Right ventricle myocardium superior (tissue), 1 donor: Measurements from ENCODE around the gene STRBP. TPM values are rescaled to one million over a fixed set of nuclear protein-coding genes. Genes with fewer than 3 reads are reported as not detected.
A peak's percentile ranks its signal among the peaks of the same experiment; 100 is the strongest.
"Not testable (repeated sequence)": the region's sequence is repeated elsewhere in the genome, so short reads cannot be mapped to it uniquely, and the experiment has no call there.

Source experiments
- ATAC-seq: fragments of 200-7000 bp; cut with Tn5 transposase; one replicate; pipeline ENCODE4 v1.9.1; 2020; ENCODE audit warnings: mild to moderate bottlenecking; ENCODE audit not compliant: poor library complexity
- DNase-seq: peaks from one replicate; pipeline ENCODE4 v3.0.0-alpha.2; 2020
- intact Hi-C: fragments of 100-400 bp; cut with DNase I; formaldehyde crosslinking; loops from one replicate; pipeline ENCODE4 v1.11.2; 2022
- total RNA-seq: library from RNA; stranded (reverse); fragmentation: NEBNext Ultra II Directional; extraction: Animal tissue kit (Norgen Biotek cat#: 25700); gene quantifications from one replicate; pipeline ENCODE4 v1.2.1, GENCODE V29; 2021
- donor health status: DM: no; HTN: yes; CAD: no; lungs with severe emphysema.

The STRBP gene
- total RNA-seq, 1 donor from 2014 or later = 20.3 TPM

DNA sequence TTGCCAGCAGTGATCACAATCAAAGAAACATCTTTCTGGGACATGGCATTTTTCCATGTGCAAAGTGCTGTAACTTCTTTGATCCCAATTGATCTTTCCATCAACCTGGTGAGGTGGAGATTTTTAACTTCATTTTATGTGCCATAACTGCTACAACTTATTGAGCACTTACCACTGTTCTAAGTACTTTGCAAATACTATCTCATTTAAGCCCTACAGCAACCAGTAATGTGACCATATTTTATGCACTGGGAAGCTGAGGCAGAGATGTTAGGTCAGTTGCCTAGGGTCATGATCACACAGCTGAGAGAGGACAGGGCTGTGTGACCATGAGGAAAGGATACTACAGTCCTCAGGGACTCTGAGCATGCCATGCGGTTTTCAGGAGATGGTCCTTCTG is 17.9 kb upstream of the STRBP start:
- ATAC-seq = no peak
- no peak for DNase-seq
- intact Hi-C loops = no loop called here

GRCh38 chr9:123284656-123285055 is 16.3 kb upstream of the STRBP start:
- DNase-seq (no peak), ATAC-seq (no peak)
- intact Hi-C loops = no loop called here

GRCh38 chr9:123283455-123283854 is 15.1 kb upstream of the STRBP start:
- no peak for DNase-seq
- intact Hi-C loops = no loop called here
- no peak for ATAC-seq

DNA sequence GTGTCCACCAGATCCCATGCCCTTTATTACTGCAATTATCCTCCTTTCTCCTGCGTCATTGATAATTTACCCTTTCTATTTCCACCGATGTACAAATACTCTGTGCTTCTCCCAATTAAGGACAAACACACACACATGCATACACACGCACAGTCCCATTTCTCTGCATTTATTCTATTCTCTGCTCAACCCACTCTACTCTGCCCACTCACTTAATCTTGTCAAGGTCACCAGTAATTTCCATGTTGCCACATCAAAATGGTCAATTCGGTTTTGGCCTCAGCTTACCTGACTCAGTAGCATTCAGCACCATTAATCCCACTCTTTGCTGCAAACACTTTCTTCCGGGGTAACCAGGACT is 14.6 kb upstream of the STRBP start:
- no peak for ATAC-seq
- intact Hi-C loops = no loop called here

DNA sequence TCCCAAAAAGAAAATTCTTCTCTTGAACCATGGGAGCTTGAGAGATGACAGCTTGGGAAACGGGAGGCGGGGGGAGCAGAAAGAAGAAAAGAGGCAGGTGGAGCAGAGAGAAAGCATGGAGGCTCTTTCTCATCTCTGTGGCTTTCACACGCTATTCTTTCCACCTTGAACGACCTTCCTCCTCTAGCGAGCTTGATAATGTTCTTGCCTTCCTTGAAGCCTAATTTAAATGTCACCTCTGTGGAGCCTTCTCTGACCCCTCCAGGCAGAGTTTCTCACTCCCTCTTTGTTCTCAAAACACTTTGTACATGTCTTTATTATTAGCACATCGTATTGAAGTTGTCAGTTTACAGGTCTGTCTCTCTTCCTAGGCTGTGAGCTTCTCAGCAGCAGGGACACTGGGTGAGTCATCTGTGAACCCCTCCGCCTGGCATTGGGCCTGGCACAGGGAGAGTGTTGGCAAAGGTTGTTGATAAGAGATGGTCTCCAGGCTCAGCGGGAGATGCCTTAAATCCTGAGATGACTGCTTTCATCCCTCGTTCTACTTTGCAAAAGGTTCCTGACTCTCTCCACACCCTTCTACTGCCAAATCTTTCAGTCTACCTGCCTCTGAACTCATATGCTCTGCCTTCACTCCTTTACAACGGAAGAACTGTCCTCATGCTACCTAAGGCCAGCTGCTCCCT is 14.1 kb upstream of the STRBP start:
- peak; percentile 80 for DNase-seq
- peak; percentile 95 for ATAC-seq
- intact Hi-C loops = no loop called here

More for the DNA sequence above, 14.6 kb upstream of the STRBP start:
- DNase-seq = no peak

DNA sequence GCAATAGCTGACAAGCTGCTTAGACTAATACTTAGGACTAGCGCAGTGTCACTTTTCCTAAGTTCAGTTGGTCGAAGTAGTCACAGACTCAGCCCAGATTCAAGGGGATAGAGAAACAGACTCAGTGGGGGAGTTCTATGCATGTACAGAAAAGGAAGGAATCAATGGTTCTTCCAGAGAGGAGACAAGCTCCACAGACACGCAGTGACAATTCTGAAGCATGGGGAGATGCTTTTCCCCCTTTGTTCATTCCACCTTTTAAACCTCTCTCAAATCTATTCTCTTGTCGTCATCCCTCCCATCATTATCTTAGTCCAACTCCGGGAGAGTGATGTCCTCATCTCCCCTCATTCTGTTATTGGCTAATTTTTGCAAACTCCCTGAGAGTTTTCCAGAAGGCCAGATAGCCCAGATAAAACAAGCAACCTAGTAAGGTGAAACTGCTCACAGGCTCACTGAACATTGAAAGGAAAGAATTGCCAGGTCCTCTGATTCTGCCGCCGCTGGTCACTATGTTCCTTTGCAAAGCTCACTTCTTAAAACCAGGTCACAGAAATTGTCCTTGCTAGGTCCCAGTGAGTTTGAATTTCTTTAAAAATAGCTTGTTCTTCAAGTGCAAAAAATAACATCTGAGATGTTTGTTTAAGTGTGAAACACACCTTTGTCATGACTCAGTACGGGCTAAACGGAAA is 13.4 kb upstream of the STRBP start:
- intact Hi-C loops = no loop called here
- DNase-seq = no peak
- ATAC-seq = no peak

GRCh38 chr9:123278879-123279493 is 10.6 kb upstream of the STRBP start:
- ATAC-seq, DNase-seq, intact Hi-C loops: not testable (repeated sequence)

- intact Hi-C loops = no loop called here
- ATAC-seq = no peak
- DNase-seq = no peak
Observed at GRCh38 chr9:123278361-123278760, 10.0 kb upstream of the STRBP start.

- intact Hi-C loops = no loop called here
Observed at GRCh38 chr9:123276551-123276950, 8.2 kb upstream of the STRBP start.

GRCh38 chr9:123271133-123271532 is 2.7 kb upstream of the STRBP start:
- intact Hi-C loops, DNase-seq, ATAC-seq: not testable (repeated sequence)

More at GRCh38 chr9:123276551-123276950, 8.2 kb upstream of the STRBP start:
- DNase-seq (no peak), ATAC-seq (no peak)

GRCh38 chr9:123269281-123269680 is 895 bp upstream of the STRBP start:
- DNase-seq (no peak), ATAC-seq (no peak)
- intact Hi-C loops = no loop called here

GRCh38 chr9:123268199-123268464 is 254 bp downstream of the STRBP start:
- ATAC-seq (peak; percentile 30), DNase-seq (no peak)
- intact Hi-C loops = no loop called here

- DNase-seq (no peak), ATAC-seq (no peak)
- intact Hi-C loops = no loop called here
Observed at GRCh38 chr9:123267481-123268198, 746 bp downstream of the STRBP start.

DNA sequence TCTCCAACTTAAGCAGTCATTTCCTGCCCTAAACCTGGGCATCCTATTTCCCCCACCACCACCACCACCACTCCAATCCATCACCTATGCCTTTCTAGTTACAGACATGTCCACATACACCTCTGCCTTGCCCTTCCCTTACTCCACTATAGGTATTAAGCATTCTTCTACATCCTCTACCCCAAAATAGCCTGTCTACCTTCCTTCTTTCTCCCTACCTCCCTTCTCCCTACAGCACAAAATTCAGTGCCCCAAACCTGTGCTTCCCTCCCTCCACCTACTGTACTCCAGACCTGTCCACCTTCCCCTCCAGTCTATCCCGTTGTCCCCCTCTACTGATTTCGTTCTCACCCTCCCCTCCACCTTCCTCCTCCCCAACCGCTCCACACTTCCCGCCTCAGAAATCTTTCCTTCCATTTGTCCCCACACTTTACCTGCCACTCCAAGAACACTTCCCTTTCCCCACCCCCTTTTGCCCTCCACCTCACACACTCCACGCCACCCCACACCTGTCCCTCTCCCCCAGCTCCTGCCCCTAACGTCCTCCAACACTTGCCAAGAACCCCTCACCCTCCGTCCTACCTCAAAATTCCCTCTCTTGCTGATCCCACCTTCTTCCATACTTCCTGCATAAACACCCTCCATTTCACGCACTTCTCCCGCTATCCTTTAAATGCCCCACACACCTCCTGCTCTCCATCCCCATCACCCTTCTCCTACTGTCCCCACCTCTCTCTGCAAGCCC is 1.6 kb downstream of the STRBP start:
- intact Hi-C loops = no loop called here
- DNase-seq (no peak), ATAC-seq (no peak)

DNA sequence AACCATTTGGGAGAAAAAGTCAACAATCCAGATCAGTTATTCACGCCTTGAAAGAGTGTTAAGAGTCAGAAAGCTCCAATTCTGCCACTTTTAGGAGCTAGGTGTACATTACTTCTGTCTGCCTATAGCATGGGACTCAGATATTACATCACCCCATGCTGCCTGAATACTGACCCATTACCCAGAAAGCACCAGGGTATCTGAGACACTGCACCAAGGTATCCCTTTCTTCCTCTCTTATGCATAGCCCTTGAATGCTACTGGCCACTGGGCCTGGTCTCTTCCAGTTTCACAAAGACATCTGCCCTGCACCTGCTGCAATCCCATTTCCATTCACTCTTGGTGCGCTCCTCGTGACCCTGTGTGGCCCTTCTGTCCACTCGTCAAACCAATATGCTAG is 2.6 kb downstream of the STRBP start:
- DNase-seq (no peak), ATAC-seq (no peak)
- intact Hi-C loops = no loop called here

DNA sequence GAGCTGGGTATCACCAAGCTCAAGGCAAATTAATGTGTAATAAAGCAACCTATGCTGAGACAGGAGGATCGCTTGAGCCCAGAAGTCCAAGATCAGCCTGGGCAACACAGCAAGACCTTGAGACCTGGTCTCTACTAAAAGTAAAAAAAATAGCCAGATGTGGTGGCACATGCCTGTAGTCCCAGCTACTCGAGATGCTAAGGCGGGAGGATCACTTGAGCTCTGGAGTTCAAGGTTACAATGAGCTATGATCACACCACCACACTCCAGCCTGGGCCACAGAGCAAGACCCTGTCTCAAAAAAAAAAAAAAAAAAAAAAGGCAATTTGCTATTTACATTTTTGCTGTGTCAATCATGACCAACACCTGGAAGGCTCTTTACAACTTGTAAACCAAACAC is 5.2 kb downstream of the STRBP start:
- no peak for DNase-seq
- ATAC-seq = no peak
- intact Hi-C loops = no loop called here

DNA sequence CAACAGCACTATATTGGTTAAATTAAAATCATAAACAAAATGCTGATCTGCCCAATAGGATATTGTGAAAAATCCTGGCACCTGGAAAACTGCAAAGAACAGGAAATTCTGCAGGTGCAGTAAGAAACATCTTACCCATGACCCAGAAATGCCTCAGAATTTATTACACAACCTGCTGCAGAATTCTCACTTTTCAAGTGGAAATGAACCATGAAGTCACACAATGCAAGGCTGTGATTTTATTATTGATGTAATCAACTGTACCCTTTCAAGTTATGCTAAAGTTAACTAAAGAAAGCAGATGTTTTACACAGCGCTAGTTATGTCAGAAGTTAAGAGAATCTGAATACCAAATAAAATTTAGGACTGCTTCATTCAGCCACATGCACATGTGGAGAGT is 6.0 kb downstream of the STRBP start:
- intact Hi-C loops = no loop called here
- ATAC-seq = no peak
- DNase-seq = no peak

DNA sequence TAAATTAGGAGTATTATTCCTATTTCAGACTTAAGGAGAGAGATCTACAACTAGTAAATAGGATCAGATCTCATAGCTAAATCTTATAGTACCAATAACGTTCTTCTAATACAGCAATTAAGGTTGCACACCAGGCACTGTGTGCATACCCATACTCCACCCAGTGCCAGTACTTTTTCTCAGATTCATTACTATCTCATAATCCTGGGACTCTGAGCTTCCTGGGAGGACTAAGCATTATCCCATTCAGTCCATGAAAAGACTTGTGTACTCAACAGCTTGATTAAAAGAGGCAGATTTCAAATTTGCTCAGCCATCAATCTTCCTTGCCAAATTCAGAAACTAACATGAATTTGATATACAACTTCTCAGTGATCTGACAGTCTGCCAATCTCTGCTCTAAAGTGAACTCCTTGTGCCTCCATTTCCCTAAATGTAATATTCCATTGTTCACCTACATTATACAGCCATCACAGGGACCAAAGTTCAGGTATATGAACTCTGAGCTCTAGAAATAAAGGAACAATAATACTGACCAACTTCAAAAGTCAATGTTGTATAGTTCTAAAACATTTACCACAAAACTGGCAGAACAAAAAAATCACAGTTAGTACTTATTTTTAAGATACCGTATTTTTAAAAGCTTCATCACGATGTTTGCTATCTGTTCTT is 7.2 kb downstream of the STRBP start:
- DNase-seq (no peak), ATAC-seq (no peak)
- intact Hi-C loops = no loop called here

DNA sequence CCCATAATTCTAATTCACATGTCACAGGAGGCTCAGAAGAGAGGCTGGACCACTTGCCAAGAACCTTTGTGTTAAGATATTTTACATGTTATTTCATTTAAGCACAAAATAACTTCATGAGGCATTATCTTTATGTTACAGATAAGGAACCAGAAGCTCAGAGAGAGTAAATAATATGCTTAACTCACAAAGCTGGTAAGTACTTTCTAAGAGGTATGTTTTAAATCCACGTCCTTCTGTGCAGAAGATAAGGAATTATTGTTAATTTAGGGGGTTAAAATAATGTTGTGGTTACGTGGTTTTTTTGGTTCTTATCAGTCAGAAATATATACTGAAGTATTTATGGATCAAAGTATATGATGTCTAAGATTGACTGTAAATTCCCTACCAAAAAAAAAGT is 8.0 kb downstream of the STRBP start:
- ATAC-seq = no peak
- DNase-seq = no peak
- intact Hi-C loops = no loop called here
